HepG2 (cell line): ENCODE data around the gene TMEM62. TPM values are rescaled to one million over a fixed set of nuclear protein-coding genes. Genes with fewer than 3 reads are reported as not detected.
A peak's percentile ranks its signal among the peaks of the same experiment; 100 is the strongest.

Source experiments
- ATAD3A ChIP-seq: sonication (generic); formaldehyde crosslinking; IDR thresholded peaks from 2 replicates; pipeline ENCODE4 v1.4.0; 2020; ENCODE audit warnings: missing genetic modification reagents
- HMGA1 ChIP-seq: sonication (generic); formaldehyde crosslinking; conservative IDR thresholded peaks from 2 replicates; pipeline ENCODE4 v1.4.0; 2020; ENCODE audit warnings: missing genetic modification reagents
- IRX3 ChIP-seq: sonication (generic); formaldehyde crosslinking; IDR thresholded peaks from 2 replicates; pipeline ENCODE4 v1.8.1; 2023; ENCODE audit warnings: mild to moderate bottlenecking, low read depth, missing genetic modification reagents, borderline replicate concordance
- NCOA2 ChIP-seq: sonication (generic); formaldehyde crosslinking; IDR thresholded peaks from 2 replicates; pipeline ENCODE4 v1.8.0; 2022; ENCODE audit warnings: inconsistent platforms
- NR3C1 ChIP-seq: sonication (generic); formaldehyde crosslinking; IDR thresholded peaks from 2 replicates; pipeline ENCODE4 v1.4.0; 2020; ENCODE audit warnings: missing genetic modification reagents
- PBX2 ChIP-seq: IDR thresholded peaks from 2 replicates; pipeline ENCODE4 v1.6.1; 2016; ENCODE audit warnings: control low read depth
- RAD51 ChIP-seq: fragments of 450-650 bp; IDR thresholded peaks from 2 replicates; pipeline ENCODE4 v1.6.1; 2016; ENCODE audit warnings: borderline replicate concordance
- TBX3 ChIP-seq: fragments of 450-650 bp; IDR thresholded peaks from 2 replicates; pipeline ENCODE4 v1.6.1; 2017; ENCODE audit warnings: antibody characterized with exemption, mild to moderate bottlenecking, inconsistent platforms, borderline replicate concordance
- ZFP91 ChIP-seq: sonication (generic); formaldehyde crosslinking; IDR thresholded peaks from 2 replicates; pipeline ENCODE4 v1.9.0; 2022; ENCODE audit warnings: missing genetic modification reagents, mild to moderate bottlenecking, borderline replicate concordance
- ZGPAT ChIP-seq: IDR thresholded peaks from 2 replicates; pipeline ENCODE4 v1.6.1; 2016; ENCODE audit warnings: mild to moderate bottlenecking
- ZNF264 ChIP-seq: sonication (generic); formaldehyde crosslinking; IDR thresholded peaks from 2 replicates; pipeline ENCODE4 v1.4.0; 2020; ENCODE audit warnings: missing genetic modification reagents
- ZNF549 ChIP-seq: sonication (generic); formaldehyde crosslinking; IDR thresholded peaks from 2 replicates; pipeline ENCODE4 v1.5.0; 2020; ENCODE audit warnings: missing genetic modification reagents
- ZNF816 ChIP-seq: sonication (generic); formaldehyde crosslinking; IDR thresholded peaks from 2 replicates; pipeline ENCODE4 v1.8.0; 2022; ENCODE audit warnings: missing genetic modification reagents, mild to moderate bottlenecking, borderline replicate concordance
- polyA plus RNA-seq, 8 experiments: library from polyadenylated mRNA; depleted of rRNA in 3 of 8; stranded (reverse) in 7 of 8; unstranded in 1 of 8; fragments of >200 nt; fragmentation: Illumina TruSeq in 4 of 8; extraction: Trizol in 4 of 8; gene quantifications; 2 replicates each; pipeline versions ENCODE4 v1.2.1 to v1.2.3, GENCODE V29; 2011 to 2016; ENCODE audit warnings: low read depth in 4 of 8, missing spikeins in 1 of 8, mixed read lengths in 1 of 8; ENCODE audit not compliant: insufficient read depth in 1 of 8
- total RNA-seq, 5 experiments: library from RNA; depleted of rRNA; stranded (reverse); fragments of >200 nt; fragmentation: Illumina TruSeq; extraction: Trizol; gene quantifications; 2 replicates each; pipeline ENCODE4 v1.2.3, GENCODE V29; 2016; ENCODE audit warnings: low read depth in 1 of 5
- TF ChIP-seq, protein P1 (sequence below): sonication (generic); formaldehyde crosslinking; IDR thresholded peaks from 2 replicates; pipeline ENCODE4 v1.5.1; 2020; ENCODE audit warnings: missing genetic modification reagents, mild to moderate bottlenecking, borderline replicate concordance

TMEM62 gene
- total and polyA plus RNA-seq, 2 of the 13 experiments (the other 11 are each of a cell fraction or from before 2014, with no cell fraction given), result 14.2 to 20.9 TPM

GRCh38 chr15:43185157-43186002, 52.0 kb downstream of the TMEM62 start, which contains the start of gene CCNDBP1 (continued):
- TF ChIP-seq ATAD3A (CRISPR knock-in tag) (no peak), ZFP91 (CRISPR knock-in tag) (peak; percentile 64), HMGA1 (CRISPR knock-in tag) (no peak), TBX3 (no peak), ZNF264 (0 out of 2 replicates have a peak, but pooled peaks have one; percentile 20), NCOA2 (CRISPR knock-in tag) (peak; percentile 31; the same call in 1 of the 2 replicates), IRX3 (0 out of 2 replicates have a peak, but pooled peaks have one; percentile 49), NR3C1 (no peak), ZGPAT (CRISPR knock-in tag) (peak; percentile 75), RAD51 (no peak), PBX2 (no peak), ZNF816 (CRISPR knock-in tag) (peak; percentile 35; the same call in 1 of the 2 replicates), ZNF549 (CRISPR knock-in tag) (no peak)
- TF ChIP-seq, protein P1, sequence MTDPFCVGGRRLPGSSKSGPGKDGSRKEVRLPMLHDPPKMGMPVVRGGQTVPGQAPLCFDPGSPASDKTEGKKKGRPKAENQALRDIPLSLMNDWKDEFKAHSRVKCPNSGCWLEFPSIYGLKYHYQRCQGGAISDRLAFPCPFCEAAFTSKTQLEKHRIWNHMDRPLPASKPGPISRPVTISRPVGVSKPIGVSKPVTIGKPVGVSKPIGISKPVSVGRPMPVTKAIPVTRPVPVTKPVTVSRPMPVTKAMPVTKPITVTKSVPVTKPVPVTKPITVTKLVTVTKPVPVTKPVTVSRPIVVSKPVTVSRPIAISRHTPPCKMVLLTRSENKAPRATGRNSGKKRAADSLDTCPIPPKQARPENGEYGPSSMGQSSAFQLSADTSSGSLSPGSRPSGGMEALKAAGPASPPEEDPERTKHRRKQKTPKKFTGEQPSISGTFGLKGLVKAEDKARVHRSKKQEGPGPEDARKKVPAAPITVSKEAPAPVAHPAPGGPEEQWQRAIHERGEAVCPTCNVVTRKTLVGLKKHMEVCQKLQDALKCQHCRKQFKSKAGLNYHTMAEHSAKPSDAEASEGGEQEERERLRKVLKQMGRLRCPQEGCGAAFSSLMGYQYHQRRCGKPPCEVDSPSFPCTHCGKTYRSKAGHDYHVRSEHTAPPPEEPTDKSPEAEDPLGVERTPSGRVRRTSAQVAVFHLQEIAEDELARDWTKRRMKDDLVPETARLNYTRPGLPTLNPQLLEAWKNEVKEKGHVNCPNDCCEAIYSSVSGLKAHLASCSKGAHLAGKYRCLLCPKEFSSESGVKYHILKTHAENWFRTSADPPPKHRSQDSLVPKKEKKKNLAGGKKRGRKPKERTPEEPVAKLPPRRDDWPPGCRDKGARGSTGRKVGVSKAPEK (CRISPR knock-in tag), result no peak
